ENCODE results near the gene AK5.

Gene AK5

GRCh38 chr1:77473690-77474089 lies 191.9 kb downstream of the AK5 start:
- no peak overlapping the region for H3K4me3 ChIP-seq (ENCODE audit: insufficient read depth, low read length, poor library complexity, severe bottlenecking)
- H3K4me2 ChIP-seq (ENCODE audit: low read depth, low read length, poor library complexity, severe bottlenecking): no peak overlapping the region
- no peaks in the 10 kb centered on the region for H3K9me3 ChIP-seq (ENCODE audit: insufficient read depth, low read length)
- H3K27ac ChIP-seq (ENCODE audit: low read depth, low read length): no peak overlapping the region
- no peaks in the 10 kb centered on the region for H3F3A ChIP-seq (ENCODE audit: insufficient read depth)
- H4K20me1 ChIP-seq (ENCODE audit: low read depth, low read length): no peaks in the 10 kb centered on the region
- no peak overlapping the region for H2AFZ ChIP-seq (ENCODE audit: low read depth, low read length, severe bottlenecking)
- H3K36me3 ChIP-seq (ENCODE audit: low read length): no peaks in the 10 kb centered on the region
- H3K79me2 ChIP-seq (ENCODE audit: insufficient read depth, low read length): no peaks in the 10 kb centered on the region
- TF ChIP-seq EZH2phosphoT487 (conservative IDR thresholded peaks at IDR 0.05; ENCODE audit: low read length): no peak
- no peak for TF ChIP-seq CTCF (IDR thresholded peaks at IDR 0.05; ENCODE audit: insufficient read depth, low read length, poor library complexity, severe bottlenecking)
- no peak overlapping the region for H3K9ac ChIP-seq (ENCODE audit: low read length)
- no peaks in the 10 kb centered on the region for H3K27me3 ChIP-seq (ENCODE audit: low read length)
- no peaks in the 10 kb centered on the region for H3K9me2 ChIP-seq (replicated peaks; ENCODE audit: insufficient read depth, low read length)

DNA sequence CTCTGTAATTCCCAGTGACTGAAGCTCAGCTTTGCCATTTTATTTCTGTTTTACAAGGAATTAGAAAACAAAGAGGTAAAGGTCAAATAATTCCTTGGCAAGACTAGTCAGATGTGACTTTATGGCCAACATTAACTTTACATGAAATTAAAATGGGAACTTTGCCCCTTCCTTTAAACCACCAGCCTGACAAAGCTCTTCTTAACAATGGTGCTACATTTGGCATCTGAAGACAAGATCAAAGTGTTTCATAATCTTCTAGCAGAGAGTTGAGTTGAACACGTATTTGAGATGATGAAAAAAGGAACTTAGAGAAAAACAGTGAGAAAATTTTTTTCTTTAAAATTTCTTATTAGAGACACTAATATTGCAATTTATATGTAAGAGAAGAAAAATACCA lies 193.8 kb downstream of the AK5 start:
- Histone ChIP-seq H3K4me2 (ENCODE audit: low read depth, low read length, poor library complexity, severe bottlenecking) (no peak overlapping the region), H3K9me3 (ENCODE audit: insufficient read depth, low read length) (no peaks in the 10 kb centered on the region), H3K27me3 (ENCODE audit: low read length) (no peaks in the 10 kb centered on the region), H3K4me3 (ENCODE audit: insufficient read depth, low read length, poor library complexity, severe bottlenecking) (no peak overlapping the region), H3F3A (ENCODE audit: insufficient read depth) (no peaks in the 10 kb centered on the region), H3K9me2 (replicated peaks; ENCODE audit: insufficient read depth, low read length) (no peaks in the 10 kb centered on the region), H3K27ac (ENCODE audit: low read depth, low read length) (no peak overlapping the region), H3K36me3 (ENCODE audit: low read length) (no peaks in the 10 kb centered on the region), H4K20me1 (ENCODE audit: low read depth, low read length) (no peaks in the 10 kb centered on the region), H2AFZ (ENCODE audit: low read depth, low read length, severe bottlenecking) (no peak overlapping the region), H3K9ac (ENCODE audit: low read length) (no peak overlapping the region), H3K79me2 (ENCODE audit: insufficient read depth, low read length) (no peaks in the 10 kb centered on the region)
- no peak for TF ChIP-seq EZH2phosphoT487 (conservative IDR thresholded peaks at IDR 0.05; ENCODE audit: low read length)
- no peak for TF ChIP-seq CTCF (IDR thresholded peaks at IDR 0.05; ENCODE audit: insufficient read depth, low read length, poor library complexity, severe bottlenecking)

- H3K27ac ChIP-seq (ENCODE audit: low read depth, low read length): no peak overlapping the region
- no peak overlapping the region for H3K4me3 ChIP-seq (ENCODE audit: insufficient read depth, low read length, poor library complexity, severe bottlenecking)
- H2AFZ ChIP-seq (ENCODE audit: low read depth, low read length, severe bottlenecking): no peak overlapping the region
- TF ChIP-seq EZH2phosphoT487 (conservative IDR thresholded peaks at IDR 0.05; ENCODE audit: low read length): no peak
- no peak for TF ChIP-seq CTCF (IDR thresholded peaks at IDR 0.05; ENCODE audit: insufficient read depth, low read length, poor library complexity, severe bottlenecking)
- no peaks in the 10 kb centered on the region for H3K9me2 ChIP-seq (replicated peaks; ENCODE audit: insufficient read depth, low read length)
- no peaks in the 10 kb centered on the region for H3K79me2 ChIP-seq (ENCODE audit: insufficient read depth, low read length)
- H4K20me1 ChIP-seq (ENCODE audit: low read depth, low read length): no peaks in the 10 kb centered on the region
- H3K36me3 ChIP-seq (ENCODE audit: low read length): no peaks in the 10 kb centered on the region
- H3K27me3 ChIP-seq (ENCODE audit: low read length): no peaks in the 10 kb centered on the region
- no peak overlapping the region for H3K4me2 ChIP-seq (ENCODE audit: low read depth, low read length, poor library complexity, severe bottlenecking)
- no peaks in the 10 kb centered on the region for H3F3A ChIP-seq (ENCODE audit: insufficient read depth)
- H3K9ac ChIP-seq (ENCODE audit: low read length): no peak overlapping the region
- H3K9me3 ChIP-seq (ENCODE audit: insufficient read depth, low read length): no peaks in the 10 kb centered on the region
Measured at GRCh38 chr1:77476475-77476874, 194.7 kb downstream of the AK5 start.

DNA sequence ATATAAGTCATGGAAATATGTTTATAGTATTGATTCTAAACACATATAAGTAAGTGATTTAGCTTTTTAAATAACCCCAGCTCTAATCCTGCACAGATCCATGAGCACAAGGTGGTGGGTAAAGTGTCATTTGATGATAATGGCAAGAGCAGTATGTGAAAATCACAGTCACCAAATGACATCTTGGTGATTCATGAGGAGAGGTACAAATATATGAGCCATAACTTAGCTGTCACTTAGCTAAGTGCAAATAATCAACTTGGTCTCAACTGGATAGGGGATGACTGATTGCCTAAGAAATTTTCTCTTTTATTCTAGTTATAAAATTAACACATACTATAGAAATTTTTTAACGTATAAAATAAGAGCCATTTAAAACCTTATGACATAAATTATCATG lies 202.5 kb downstream of the AK5 start:
- no peaks in the 10 kb centered on the region for H3K36me3 ChIP-seq (ENCODE audit: low read length)
- no peaks in the 10 kb centered on the region for H3K27me3 ChIP-seq (ENCODE audit: low read length)
- H3K9me3 ChIP-seq (ENCODE audit: insufficient read depth, low read length): no peaks in the 10 kb centered on the region
- H2AFZ ChIP-seq (ENCODE audit: low read depth, low read length, severe bottlenecking): no peak overlapping the region
- no peaks in the 10 kb centered on the region for H3K79me2 ChIP-seq (ENCODE audit: insufficient read depth, low read length)
- no peak overlapping the region for H3K27ac ChIP-seq (ENCODE audit: low read depth, low read length)
- no peak overlapping the region for H3K4me2 ChIP-seq (ENCODE audit: low read depth, low read length, poor library complexity, severe bottlenecking)
- no peaks in the 10 kb centered on the region for H4K20me1 ChIP-seq (ENCODE audit: low read depth, low read length)
- no peak overlapping the region for H3K4me3 ChIP-seq (ENCODE audit: insufficient read depth, low read length, poor library complexity, severe bottlenecking)
- TF ChIP-seq CTCF (IDR thresholded peaks at IDR 0.05; ENCODE audit: insufficient read depth, low read length, poor library complexity, severe bottlenecking): no peak
- TF ChIP-seq EZH2phosphoT487 (conservative IDR thresholded peaks at IDR 0.05; ENCODE audit: low read length): no peak
- no peaks in the 10 kb centered on the region for H3K9me2 ChIP-seq (replicated peaks; ENCODE audit: insufficient read depth, low read length)
- no peaks in the 10 kb centered on the region for H3F3A ChIP-seq (ENCODE audit: insufficient read depth)
- H3K9ac ChIP-seq (ENCODE audit: low read length): no peak overlapping the region
